ENCODE data around the gene CDC42EP2.

The CDC42EP2 gene

DNA sequence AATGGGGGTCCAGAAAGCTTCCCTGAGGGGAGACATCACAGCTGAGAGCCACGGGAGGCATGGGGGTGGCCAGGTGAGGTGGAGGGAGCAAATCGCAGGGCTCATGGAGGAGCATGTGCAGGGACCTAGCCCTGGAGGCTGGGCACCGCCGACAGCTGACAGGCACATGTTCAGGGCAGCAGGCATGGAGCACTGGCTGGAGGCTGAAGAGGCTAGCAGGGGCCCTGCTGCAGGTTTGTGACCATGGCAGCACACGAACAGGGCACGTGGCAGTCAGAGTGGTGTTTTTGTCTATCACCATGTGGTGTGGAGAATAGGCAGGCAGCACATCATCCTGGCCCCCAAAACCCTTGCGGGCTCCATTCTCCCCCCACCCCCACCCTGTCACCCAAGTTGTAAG lies 10.1 kb upstream of the CDC42EP2 start:
- H3K9me3 ChIP-seq (ENCODE audit: control insufficient read depth, insufficient read depth, low read length), result no peaks in the 10 kb centered on the region
- no peaks in the 10 kb centered on the region; the same call in 1 of the 2 replicates for H3K36me3 ChIP-seq (ENCODE audit: insufficient read depth, low read length)
- H3K4me1 ChIP-seq (ENCODE audit: insufficient read depth, low read length), result peaks cover 11% of the 10 kb centered on the region
- no peak overlapping the region for H3K9ac ChIP-seq (ENCODE audit: low read depth, low read length)

DNA sequence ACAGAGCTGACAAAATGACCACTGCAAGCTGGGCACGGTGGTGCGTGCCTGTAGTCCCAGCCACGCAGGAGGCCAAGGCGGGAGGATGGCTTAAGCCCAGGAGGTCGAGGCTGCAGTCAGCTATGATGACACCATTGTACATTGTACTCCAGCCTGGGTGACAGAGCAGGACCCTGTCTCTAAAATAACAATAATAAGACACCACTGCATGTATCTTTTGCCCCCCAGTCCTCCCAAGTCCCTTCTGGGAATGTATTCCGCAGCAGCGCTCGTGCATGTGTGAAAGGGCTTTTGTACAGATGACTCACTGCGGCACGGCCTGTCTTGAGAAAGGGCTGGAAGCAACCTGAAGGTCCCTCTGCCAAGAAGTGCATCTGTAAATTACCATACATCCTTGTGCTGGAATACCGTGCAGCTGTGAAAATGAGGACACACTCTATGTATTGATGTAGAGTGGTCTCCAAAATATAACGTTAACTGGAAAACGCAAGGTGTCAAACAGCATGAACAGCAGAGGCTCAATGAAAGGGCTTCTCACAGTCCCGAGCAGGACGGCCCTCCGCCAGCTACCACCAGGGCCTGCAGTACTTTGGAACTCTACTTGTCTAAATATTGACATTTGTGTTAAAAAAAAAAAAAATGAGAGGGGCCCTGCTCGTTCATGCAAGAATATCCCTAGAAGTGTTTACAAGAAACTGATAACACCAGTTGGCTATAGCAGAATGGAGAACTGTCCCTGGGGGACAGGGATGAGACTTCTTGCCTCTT lies 9.0 kb upstream of the CDC42EP2 start:
- Histone ChIP-seq H3K9ac (ENCODE audit: low read depth, low read length) (no peak overlapping the region), H3K36me3 (ENCODE audit: insufficient read depth, low read length) (no peaks in the 10 kb centered on the region; the same call in 1 of the 2 replicates), H3K9me3 (ENCODE audit: control insufficient read depth, insufficient read depth, low read length) (no peaks in the 10 kb centered on the region), H3K4me1 (ENCODE audit: insufficient read depth, low read length) (peaks cover 15% of the 10 kb centered on the region)

GRCh38 chr11:65307298-65308229 lies 7.1 kb upstream of the CDC42EP2 start:
- Histone ChIP-seq H3K9ac (ENCODE audit: low read depth, low read length) (no peak overlapping the region), H3K36me3 (ENCODE audit: insufficient read depth, low read length) (no peaks in the 10 kb centered on the region; the same call in 1 of the 2 replicates), H3K4me1 (ENCODE audit: insufficient read depth, low read length) (peaks cover 15% of the 10 kb centered on the region; the same call in 1 of the 2 replicates), H3K9me3 (ENCODE audit: control insufficient read depth, insufficient read depth, low read length) (no peaks in the 10 kb centered on the region)

DNA sequence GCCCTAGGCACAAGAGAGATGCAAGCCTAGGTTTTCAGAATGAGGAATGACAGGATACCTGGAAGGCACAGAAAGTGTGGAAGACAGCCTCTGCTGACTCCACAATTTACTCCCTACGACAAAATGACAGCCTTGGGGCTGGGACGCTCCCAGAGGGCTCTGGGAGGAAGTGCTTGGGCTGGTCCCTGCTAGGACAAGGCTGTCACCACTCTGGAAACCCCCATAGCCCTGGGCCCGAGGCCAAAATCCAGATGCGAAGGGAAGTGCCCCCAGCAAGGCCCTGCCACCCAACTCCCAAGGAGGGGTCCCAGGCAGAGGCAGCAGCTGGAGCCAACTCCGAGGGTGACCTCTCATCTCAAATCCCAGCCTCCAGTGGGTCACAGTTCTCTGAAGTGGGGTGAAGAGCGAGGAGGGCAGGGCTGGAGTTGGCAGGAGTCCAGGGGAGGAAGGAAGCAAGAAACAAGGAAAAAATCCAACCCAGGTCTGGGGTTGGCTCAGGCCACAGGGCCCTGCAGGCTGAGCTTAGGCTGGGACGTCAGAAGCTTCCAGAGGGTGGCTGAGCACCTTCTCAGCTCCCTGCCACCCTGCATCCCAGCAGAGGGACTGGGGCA lies 6.3 kb upstream of the CDC42EP2 start:
- H3K9me3 ChIP-seq (ENCODE audit: control insufficient read depth, insufficient read depth, low read length), result no peaks in the 10 kb centered on the region
- H3K36me3 ChIP-seq (ENCODE audit: insufficient read depth, low read length), result no peaks in the 10 kb centered on the region; the same call in 1 of the 2 replicates
- H3K4me1 ChIP-seq (ENCODE audit: insufficient read depth, low read length), result peaks cover 15% of the 10 kb centered on the region; the same call in 1 of the 2 replicates
- no peak overlapping the region for H3K9ac ChIP-seq (ENCODE audit: low read depth, low read length)

DNA sequence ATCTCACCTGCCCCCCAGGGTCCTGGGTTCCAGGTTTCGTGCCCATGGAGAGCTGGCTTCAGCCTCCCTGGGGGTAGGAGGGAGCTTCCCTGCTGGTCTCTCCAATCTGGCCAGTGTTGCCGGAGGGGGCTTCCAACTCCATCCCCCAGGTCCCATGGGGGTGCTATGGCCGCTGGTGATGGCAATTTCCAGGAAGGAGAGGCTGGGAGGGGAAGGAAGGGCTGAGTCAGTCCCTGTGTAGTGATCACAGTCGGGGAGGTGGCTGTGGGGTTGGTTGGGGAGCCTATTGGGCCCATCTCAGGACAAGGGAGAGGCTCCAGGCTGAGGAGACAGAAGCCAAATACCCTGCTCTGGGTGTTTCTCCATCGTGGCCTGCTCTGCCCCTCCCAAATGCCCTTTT lies 5.7 kb upstream of the CDC42EP2 start:
- Histone ChIP-seq H3K36me3 (ENCODE audit: insufficient read depth, low read length) (no peaks in the 10 kb centered on the region), H3K9me3 (ENCODE audit: control insufficient read depth, insufficient read depth, low read length) (no peaks in the 10 kb centered on the region), H3K4me1 (ENCODE audit: insufficient read depth, low read length) (peaks cover 15% of the 10 kb centered on the region; the same call in 1 of the 2 replicates), H3K9ac (ENCODE audit: low read depth, low read length) (no peak overlapping the region)

- Histone ChIP-seq H3K9ac (ENCODE audit: low read depth, low read length) (no peak overlapping the region), H3K9me3 (ENCODE audit: control insufficient read depth, insufficient read depth, low read length) (no peaks in the 10 kb centered on the region), H3K4me1 (ENCODE audit: insufficient read depth, low read length) (peaks cover 15% of the 10 kb centered on the region; the same call in 1 of the 2 replicates), H3K36me3 (ENCODE audit: insufficient read depth, low read length) (no peaks in the 10 kb centered on the region)
Observed at GRCh38 chr11:65310215-65310614, 4.5 kb upstream of the CDC42EP2 start.

- Histone ChIP-seq H3K36me3 (ENCODE audit: insufficient read depth, low read length) (no peaks in the 10 kb centered on the region), H3K9ac (ENCODE audit: low read depth, low read length) (no peak overlapping the region), H3K4me1 (ENCODE audit: insufficient read depth, low read length) (peaks cover 15% of the 10 kb centered on the region; the same call in 1 of the 2 replicates), H3K9me3 (ENCODE audit: control insufficient read depth, insufficient read depth, low read length) (no peaks in the 10 kb centered on the region)
Observed at GRCh38 chr11:65310736-65311135, 3.9 kb upstream of the CDC42EP2 start.

DNA sequence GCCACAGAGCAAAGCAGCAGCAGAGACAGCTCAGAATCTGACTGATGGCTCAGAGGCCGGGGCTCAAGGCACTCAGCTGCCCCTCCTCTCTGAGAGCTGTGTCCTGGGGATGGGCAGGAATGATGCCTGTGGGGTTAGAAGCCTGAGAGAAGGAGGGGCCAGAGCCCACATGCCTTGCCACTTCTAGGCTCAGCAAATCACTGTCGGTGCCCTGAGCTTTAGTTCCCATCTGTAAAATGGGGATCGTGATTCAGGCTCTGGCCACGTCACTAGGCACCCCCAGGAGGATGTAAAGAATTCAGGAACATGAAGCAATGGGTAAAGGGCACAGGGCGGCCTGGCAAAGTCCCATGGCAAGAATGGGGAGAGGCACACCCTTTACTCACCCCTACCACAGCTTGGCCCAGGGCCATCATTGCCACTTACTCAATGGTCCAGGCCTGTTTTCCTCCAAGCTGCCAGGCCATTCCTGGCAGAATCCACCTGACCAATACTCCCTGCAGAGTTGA lies 3.4 kb upstream of the CDC42EP2 start:
- Histone ChIP-seq H3K36me3 (ENCODE audit: insufficient read depth, low read length) (no peaks in the 10 kb centered on the region), H3K9me3 (ENCODE audit: control insufficient read depth, insufficient read depth, low read length) (no peaks in the 10 kb centered on the region), H3K9ac (ENCODE audit: low read depth, low read length) (no peak overlapping the region), H3K4me1 (ENCODE audit: insufficient read depth, low read length) (peaks cover 17% of the 10 kb centered on the region; the same call in 1 of the 2 replicates)

- H3K9ac ChIP-seq (ENCODE audit: low read depth, low read length), result peak overlapping the region; percentile 76
- no peaks in the 10 kb centered on the region for H3K9me3 ChIP-seq (ENCODE audit: control insufficient read depth, insufficient read depth, low read length)
- H3K36me3 ChIP-seq (ENCODE audit: insufficient read depth, low read length), result no peaks in the 10 kb centered on the region
- H3K4me1 ChIP-seq (ENCODE audit: insufficient read depth, low read length), result peaks cover 24% of the 10 kb centered on the region; the same call in 1 of the 2 replicates
Observed at GRCh38 chr11:65315204-65315865, 669 bp downstream of the CDC42EP2 start.

DNA sequence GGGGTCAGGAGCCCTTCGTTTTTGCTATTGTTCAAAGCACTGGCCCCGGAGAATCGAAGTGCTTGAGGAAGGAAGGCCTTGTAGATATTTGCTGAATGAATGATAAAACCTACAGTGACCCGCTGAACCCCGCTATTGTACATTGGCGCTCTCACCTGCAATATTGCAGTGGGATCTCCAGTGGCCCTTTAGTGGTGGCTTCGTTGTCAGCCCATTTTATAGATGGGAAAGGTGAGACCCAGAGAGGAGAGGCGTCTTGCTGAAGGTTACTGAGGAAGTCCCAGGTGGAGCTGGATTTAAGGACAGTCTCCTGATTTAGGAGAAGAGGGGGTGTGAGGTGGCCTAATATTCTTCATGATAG lies 1.2 kb downstream of the CDC42EP2 start:
- H3K9me3 ChIP-seq (ENCODE audit: control insufficient read depth, insufficient read depth, low read length), result no peaks in the 10 kb centered on the region
- no peaks in the 10 kb centered on the region for H3K36me3 ChIP-seq (ENCODE audit: insufficient read depth, low read length)
- peaks cover 19% of the 10 kb centered on the region; the same call in 1 of the 2 replicates for H3K4me1 ChIP-seq (ENCODE audit: insufficient read depth, low read length)
- H3K9ac ChIP-seq (ENCODE audit: low read depth, low read length), result peak overlapping the region; percentile 76; the same call in 1 of the 2 replicates

- Histone ChIP-seq H3K4me1 (ENCODE audit: insufficient read depth, low read length) (peaks cover 15% of the 10 kb centered on the region; the same call in 1 of the 2 replicates), H3K36me3 (ENCODE audit: insufficient read depth, low read length) (no peaks in the 10 kb centered on the region), H3K9ac (ENCODE audit: low read depth, low read length) (peak overlapping the region; percentile 38; the same call in 1 of the 2 replicates), H3K9me3 (ENCODE audit: control insufficient read depth, insufficient read depth, low read length) (no peaks in the 10 kb centered on the region)
Observed at GRCh38 chr11:65316227-65317024, 1.8 kb downstream of the CDC42EP2 start.

GRCh38 chr11:65317025-65317786 lies 2.5 kb downstream of the CDC42EP2 start:
- Histone ChIP-seq H3K9me3 (ENCODE audit: control insufficient read depth, insufficient read depth, low read length) (no peaks in the 10 kb centered on the region), H3K36me3 (ENCODE audit: insufficient read depth, low read length) (0 out of 2 replicates have a peak, but pooled peaks cover 2% of the 10 kb centered on the region)

More at GRCh38 chr11:65317025-65317786, 2.5 kb downstream of the CDC42EP2 start:
- peak overlapping the region; percentile 38; the same call in 1 of the 2 replicates for H3K9ac ChIP-seq (ENCODE audit: low read depth, low read length)
- peaks cover 14% of the 10 kb centered on the region; the same call in 1 of the 2 replicates for H3K4me1 ChIP-seq (ENCODE audit: insufficient read depth, low read length)

Data from ES-I3 (cell line).